Raji (cell line): ENCODE results near the gene COL9A3.

ENCODE experiments used
- POLR2A ChIP-seq: IDR thresholded peaks from 2 replicates; pipeline ENCODE4 v1.6.1; 2011; ENCODE audit warnings: low read depth, low read length, control low read depth; ENCODE audit not compliant: insufficient read depth

The COL9A3 gene

GRCh38 chr20:62816884-62817873, at the start of gene COL9A3:
TSS of gene COL9A3 (plus strand) at chr20:62817050. CDS start at chr20:62817065, 15 bp downstream.
- TF ChIP-seq POLR2A: no peak

DNA sequence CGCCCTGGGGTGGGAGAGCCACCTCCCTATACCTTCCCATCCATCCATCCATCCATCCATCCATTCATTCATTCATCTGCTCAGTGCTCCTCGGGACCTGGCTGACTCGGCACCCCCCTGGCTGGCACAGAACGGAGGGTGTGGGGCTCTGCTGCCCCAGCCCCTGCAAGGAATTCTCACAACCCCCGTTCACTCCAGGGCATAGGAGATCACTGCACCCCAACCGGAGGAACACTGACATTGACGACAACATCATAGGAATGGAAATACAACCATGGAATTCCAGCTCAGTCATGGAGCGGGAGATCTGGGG, 48.7 kb upstream of the COL9A3 start:
- TF ChIP-seq POLR2A: no peak

DNA sequence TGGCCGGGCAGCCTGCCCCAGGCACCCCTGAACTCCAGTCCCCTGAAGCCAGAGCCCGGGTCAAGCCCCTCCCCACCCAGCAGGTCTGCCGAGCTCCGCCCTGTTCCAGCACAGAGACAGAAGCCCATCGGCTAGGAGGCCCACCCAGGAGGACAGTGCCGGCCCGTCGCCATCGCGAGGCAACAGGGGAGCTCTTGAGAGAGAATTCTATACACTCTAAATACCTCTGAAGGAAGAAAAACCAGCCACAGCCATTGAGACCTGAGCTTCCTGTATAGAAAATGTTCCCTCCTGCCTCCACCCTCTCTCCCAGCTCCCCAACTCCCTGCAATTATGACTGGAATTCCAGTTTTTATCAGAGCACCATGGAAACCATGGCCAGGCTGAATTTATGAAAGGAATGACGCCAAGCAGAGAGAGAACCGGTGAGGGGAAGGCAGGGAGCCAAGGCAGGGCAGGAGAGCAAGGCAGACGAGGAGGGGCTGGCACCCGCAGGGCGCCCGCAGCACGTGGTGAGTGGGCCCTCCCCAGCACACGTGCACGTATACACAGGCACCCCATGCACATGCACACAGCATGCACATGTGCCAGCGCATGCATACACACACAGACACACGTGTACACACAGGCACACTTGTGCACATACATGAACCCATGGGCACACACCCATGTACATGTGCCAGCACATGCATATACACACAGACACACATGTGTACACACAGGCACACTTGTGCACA, 48.1 kb upstream of the COL9A3 start:
- TF ChIP-seq POLR2A: no peak

DNA sequence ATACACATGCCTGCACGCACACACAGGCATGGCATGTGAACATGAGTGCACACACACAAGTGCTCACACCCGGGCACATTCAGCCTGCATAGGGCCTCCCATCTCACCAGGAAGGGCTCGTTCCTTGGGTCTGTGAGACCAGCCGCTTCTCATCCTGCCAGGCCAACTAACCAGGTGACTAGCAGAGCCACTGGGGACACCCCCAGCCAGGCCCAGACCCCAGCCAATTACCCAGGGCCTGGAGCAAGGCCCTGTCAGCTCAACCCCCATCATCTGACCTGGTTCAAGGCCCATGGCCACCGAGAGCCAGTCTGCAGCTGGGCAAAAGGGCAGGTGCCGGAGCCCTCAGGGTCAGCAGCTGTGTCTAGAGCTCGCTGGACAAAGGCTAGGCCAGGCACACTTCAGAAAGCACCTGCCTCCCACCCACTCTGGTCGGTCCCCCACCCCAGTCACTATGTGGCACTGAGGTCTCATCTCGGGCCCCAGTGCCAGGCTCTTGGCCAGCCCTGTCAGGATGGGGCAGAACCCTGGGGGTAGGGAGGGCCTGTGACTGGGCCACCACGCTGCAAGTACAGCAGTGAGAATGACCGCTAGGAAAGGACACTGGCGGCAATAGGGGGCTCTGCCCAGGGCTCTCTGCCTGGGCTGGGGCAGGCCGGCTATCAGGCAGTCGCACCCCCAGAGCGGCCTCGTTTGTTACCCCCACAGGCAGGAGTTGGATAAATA, 47.3 kb upstream of the COL9A3 start:
- TF ChIP-seq POLR2A: no peak

- no peak for TF ChIP-seq POLR2A
These were observed 46.5 kb upstream of the COL9A3 start for GRCh38 chr20:62770111-62770910.

GRCh38 chr20:62770916-62771315, 45.9 kb upstream of the COL9A3 start:
- TF ChIP-seq POLR2A: no peak

- TF ChIP-seq POLR2A: no peak
These were observed 45.3 kb upstream of the COL9A3 start for GRCh38 chr20:62771396-62772102.

DNA sequence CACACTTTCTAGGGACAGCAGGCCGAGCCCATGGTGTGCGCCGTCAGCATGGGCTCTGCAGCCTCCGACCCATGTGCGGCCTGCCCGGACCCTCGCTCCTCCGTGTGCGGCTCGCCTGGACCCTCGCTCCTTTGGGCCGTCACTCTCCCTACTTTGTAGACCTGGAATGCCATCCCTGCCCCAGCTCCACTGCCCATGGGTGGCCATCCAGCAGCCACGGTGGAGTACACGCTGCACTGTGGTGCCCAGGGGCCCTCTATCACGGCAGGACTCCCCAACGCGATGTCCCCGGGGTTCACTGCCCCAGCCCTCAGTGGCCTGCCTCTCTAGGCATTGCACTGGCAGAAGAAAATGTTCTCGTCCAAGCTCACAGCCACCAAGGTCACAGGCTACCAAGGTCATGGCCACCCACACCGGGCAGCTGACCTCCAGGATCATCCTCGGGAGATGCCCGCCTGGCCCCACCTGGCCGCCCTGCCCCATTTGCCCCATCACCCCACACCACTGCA, 44.7 kb upstream of the COL9A3 start:
- TF ChIP-seq POLR2A: no peak

- TF ChIP-seq POLR2A: no peak
These were observed 44.2 kb upstream of the COL9A3 start for GRCh38 chr20:62772619-62772989.

DNA sequence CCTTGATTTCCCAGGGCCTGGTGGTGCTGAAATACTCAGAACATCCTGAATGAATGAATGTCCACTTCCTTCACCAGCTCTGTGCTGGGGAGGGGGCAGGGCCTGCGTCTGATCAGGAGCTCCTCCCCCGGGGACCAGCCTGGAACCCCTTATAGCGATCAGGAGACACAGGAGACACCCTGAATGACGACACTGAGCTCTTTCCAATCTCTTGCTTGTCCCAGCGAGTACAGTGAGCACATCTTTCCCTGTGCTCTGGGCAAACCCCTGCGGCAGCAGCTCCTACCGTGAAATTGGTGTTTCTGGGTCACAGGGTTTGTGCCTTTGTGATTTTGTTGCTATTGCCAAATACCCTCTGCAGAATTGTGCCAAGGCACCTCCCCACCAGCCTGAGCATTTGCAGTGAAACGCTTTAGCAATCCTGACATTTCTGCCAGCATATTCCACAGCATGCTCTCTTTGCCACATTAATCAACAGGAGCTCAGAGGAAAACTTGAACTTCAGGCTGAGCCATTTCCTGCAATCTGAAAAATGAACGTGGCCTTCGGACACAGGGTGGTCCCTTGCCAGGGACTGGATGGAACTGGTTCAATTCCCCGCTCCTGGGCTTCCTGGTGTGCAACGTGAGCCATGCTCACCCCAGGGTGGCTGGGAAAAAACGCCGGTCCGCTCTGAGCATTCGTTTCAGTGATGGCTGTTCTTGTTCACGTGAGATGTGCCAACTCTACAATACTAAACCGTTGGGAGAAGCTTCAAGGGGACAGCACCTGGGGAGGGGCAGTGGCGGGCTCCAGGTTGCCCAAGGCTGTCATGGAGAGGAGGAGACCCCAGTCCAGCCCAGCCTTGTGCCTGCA, 43.6 kb upstream of the COL9A3 start:
- TF ChIP-seq POLR2A: no peak

DNA sequence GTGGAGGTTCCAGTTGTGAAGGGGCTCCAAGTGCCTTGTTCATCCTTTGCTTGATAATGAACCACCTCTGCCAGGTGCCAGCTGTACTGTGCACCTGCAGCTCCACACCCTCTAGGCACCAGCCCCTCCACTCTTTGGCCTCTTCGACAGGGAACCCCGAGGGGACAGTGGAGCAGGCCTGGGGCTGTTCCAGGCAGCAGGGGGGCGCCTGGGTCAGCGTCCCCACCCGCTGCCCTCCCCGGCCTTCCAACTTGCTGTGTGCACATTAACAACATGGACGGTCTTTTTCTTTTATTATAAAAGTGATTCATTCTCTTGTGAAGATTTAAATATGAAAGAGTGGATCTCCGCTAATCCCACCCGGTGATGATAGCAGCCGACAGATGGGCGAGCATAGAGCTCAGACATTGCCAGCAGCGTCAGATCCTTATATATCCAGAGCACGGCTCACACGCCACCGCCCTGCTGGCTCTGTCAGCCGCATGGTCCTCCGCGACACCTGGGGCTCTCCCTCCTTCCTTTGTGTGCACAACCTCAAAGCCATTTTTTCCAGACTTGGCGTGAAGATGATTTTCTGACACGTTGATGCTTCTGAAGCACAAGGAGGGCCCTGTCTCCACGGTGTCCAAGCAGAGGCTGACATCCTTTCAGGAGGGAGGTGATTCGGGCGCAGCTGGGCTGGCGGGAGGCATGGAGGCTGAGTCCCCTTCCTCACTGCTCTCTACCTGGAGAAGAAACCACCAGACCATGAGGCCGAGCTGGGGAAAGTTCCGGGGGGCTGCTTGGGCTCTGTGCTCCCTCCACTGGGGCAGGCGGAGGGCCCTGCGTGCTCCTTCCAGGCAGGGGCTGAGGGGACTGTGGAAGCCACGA, 42.8 kb upstream of the COL9A3 start:
- TF ChIP-seq POLR2A: no peak

DNA sequence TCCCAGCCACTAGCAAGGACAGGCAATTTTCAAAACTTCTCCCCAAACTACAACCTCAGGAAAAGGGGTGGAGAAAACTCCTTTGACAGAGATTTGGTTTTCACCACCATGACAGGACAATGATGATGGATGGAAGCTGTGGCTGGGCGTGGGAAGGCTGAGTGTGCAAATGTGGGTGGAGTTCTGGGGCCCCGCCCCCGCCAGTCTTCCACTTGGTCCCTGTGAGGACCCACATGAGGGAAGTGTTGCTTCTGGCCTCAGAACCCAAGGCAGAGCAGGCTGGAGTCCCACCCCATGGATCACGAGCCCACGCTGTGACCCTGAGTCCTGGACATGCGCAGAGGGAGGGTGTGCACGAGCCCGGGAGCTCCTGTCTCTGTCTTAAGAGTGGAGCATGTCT, 42.1 kb upstream of the COL9A3 start:
- TF ChIP-seq POLR2A: no peak
